Measurements from ENCODE around the gene PTPRG. TPM values are rescaled to one million over a fixed set of nuclear protein-coding genes. Genes with fewer than 3 reads are reported as not detected.

PTPRG gene
- total RNA-seq, 1 experiment from 2014 or later = 69.3 TPM

DNA sequence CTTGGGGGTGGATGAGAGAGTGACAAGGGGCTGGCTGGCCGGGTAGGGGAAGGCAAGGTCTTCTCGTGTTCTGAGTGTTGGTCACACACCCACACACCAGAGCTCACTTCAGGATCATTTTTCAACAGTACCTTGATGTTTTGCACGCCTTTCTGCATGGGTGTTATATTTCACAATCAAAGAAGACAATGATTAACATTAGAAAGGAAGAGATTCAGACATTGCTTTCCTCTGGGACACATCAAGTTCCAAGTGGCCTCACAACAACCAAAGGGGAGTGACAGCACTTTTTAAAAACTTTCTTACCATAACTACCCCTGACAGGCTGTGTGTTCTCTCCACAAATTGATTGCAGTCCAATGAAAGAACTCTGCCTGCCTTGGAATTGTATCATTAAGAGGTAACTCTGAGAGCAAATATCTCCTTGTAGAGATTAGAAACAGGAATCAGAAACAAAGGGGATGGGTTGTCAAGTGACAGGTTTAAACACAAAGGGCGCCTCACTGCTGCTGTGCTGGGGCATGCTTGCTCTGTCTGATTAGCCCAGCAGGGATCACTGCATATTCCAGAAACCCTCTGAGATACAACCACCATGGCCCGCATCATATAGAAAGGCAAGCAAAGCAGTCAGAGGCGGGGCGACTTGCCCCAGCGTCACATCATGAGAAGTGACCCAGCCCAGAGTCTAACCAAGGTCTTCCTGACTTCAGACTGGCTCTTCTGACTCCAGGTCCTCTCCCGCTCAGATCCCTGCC lies 581.1 kb downstream of the PTPRG start:
- H2BK5ac ChIP-seq (ENCODE audit: insufficient read length, low read length) = no peak overlapping the region
- no peak overlapping the region for H4K5ac ChIP-seq (ENCODE audit: insufficient read length, low read depth, low read length)
- H3K23ac ChIP-seq (ENCODE audit: insufficient read length, low read depth, low read length) = no peak overlapping the region
- no peaks in the 10 kb centered on the region for H4K20me1 ChIP-seq (ENCODE audit: control insufficient read depth, insufficient read depth, insufficient read length)
- H3K14ac ChIP-seq (ENCODE audit: insufficient read depth, low read length) = no peak overlapping the region
- H3K4me1 ChIP-seq (ENCODE audit: insufficient read depth, low read length) = peaks cover 2% of the 10 kb centered on the region; the same call in 1 of the 2 replicates
- DNase-seq = no peak
- WGBS (ENCODE audit: extremely low coverage, insufficient read length, low lambda C conversion rate) = no CpG with 5 or more reads among the region's 9 CpGs
- no peak overlapping the region for H2BK12ac ChIP-seq (ENCODE audit: insufficient read length, low read depth, low read length)
- no peak for TF ChIP-seq CTCF (conservative IDR thresholded peaks at IDR 0.05)
- no peak overlapping the region for H2BK15ac ChIP-seq (ENCODE audit: low read depth, low read length)
- H3K27ac ChIP-seq (ENCODE audit: insufficient read length, low read depth, low read length) = no peak overlapping the region
- no peaks in the 10 kb centered on the region for H3K79me1 ChIP-seq (ENCODE audit: insufficient read depth, low read depth, low read length, poor library complexity, severe bottlenecking)
- Mint-ChIP-seq H3K36me3 (ENCODE audit: insufficient read depth in 1 of 3, low read depth in 3 of 3) (peaks cover 6 to 26% (median 6%) of the 10 kb centered on the region in 3 experiments; a peak in 5 of 7 replicates), H3K9me3 (no peaks in the 10 kb centered on the region), H3K4me3 (no peak overlapping the region), H3K4me1 (peaks cover 15 to 16% of the 10 kb centered on the region in 2 experiments), H3K27ac (peak overlapping the region in 1 of 3 experiments; percentile 90; a peak in 2 of 7 replicates), H3K27me3 (ENCODE audit: low read depth) (no peaks in the 10 kb centered on the region)
- H3K9ac ChIP-seq (ENCODE audit: extremely low read depth, insufficient read length, low read length) = no peak overlapping the region
- H2AK5ac ChIP-seq (ENCODE audit: insufficient read length, low read length) = no peak overlapping the region
- H3K56ac ChIP-seq (ENCODE audit: insufficient read length, low read depth, low read length) = no peak overlapping the region
- H3T11ph ChIP-seq (ENCODE audit: low read length) = no peak overlapping the region
- H2BK20ac ChIP-seq (ENCODE audit: low read depth, low read length, poor library complexity, severe bottlenecking) = no peak overlapping the region
- H3K27me3 ChIP-seq (ENCODE audit: insufficient read depth, low read length) = no peaks in the 10 kb centered on the region
- H3K4me2 ChIP-seq (ENCODE audit: insufficient read depth, insufficient read length, low read length) = no peak overlapping the region
- H4K8ac ChIP-seq (replicated peaks; ENCODE audit: insufficient read length, low read depth, low read length) = no peak overlapping the region
- H3K4ac ChIP-seq (ENCODE audit: low read depth, low read length) = no peak overlapping the region
- H3K23me2 ChIP-seq (ENCODE audit: insufficient read length, low read depth, low read length, poor library complexity, severe bottlenecking) = no peaks in the 10 kb centered on the region
- H3K9me3 ChIP-seq (ENCODE audit: control insufficient read depth, low read depth, low read length) = no peaks in the 10 kb centered on the region
- no peak overlapping the region for H2BK120ac ChIP-seq (ENCODE audit: low read depth, low read length, poor library complexity, severe bottlenecking)
- no peak overlapping the region for H2AFZ ChIP-seq (ENCODE audit: low read length)
- no peak overlapping the region for H3K18ac ChIP-seq (ENCODE audit: insufficient read length, low read depth, low read length)
- 0 out of 2 replicates have a peak, but pooled peaks cover 3% of the 10 kb centered on the region for H3K79me2 ChIP-seq (ENCODE audit: insufficient read depth, low read length)
- H4K91ac ChIP-seq (ENCODE audit: insufficient read length, low read depth, low read length) = no peak overlapping the region
